ENCODE measurements around the gene ANKFN1.
"Not testable (repeated sequence)": the region's sequence is repeated elsewhere in the genome, so short reads cannot be mapped to it uniquely, and the experiment has no call there.

The ANKFN1 gene

DNA sequence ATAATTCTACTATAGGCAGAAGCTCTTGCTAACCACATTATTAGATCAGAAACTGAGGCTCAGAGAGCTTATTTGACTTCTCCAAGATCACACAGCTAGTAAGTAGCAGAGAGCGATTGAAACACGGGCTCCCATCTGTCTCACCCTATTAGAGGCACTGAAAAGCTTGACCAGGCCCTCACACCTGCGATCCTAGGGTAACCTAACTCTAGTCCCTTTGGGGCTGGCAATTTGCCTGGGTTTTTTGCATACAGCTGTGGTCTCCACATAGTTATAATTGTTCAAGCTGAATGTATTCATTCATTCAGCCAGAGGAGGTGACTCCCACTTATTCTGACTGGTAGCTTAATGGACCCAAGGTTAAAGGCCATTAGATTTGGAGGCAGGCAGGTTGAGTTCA lies 121.2 kb downstream of the ANKFN1 start:
- Histone ChIP-seq H3K4me3 (ENCODE audit: low read depth in 1 of 2, low read length in 2 of 2) (no peak overlapping the region), H3K36me3 (ENCODE audit: control insufficient read depth in 1 of 2, insufficient read depth in 2 of 2, low read length in 2 of 2) (no peaks in the 10 kb centered on the region), H3K9me3 (ENCODE audit: control insufficient read depth in 1 of 2, low read length in 2 of 2) (no peaks in the 10 kb centered on the region), H3K9ac (ENCODE audit: low read depth in 1 of 2, low read length in 2 of 2) (no peak overlapping the region), H3K27ac (ENCODE audit: low read depth, low read length) (no peak overlapping the region), H3K4me1 (ENCODE audit: control insufficient read depth in 1 of 2, insufficient read depth in 2 of 2, low read length in 2 of 2) (no peaks in the 10 kb centered on the region), H3K27me3 (ENCODE audit: control insufficient read depth in 1 of 2, insufficient read depth in 2 of 2, low read length in 2 of 2) (no peaks in the 10 kb centered on the region)

DNA sequence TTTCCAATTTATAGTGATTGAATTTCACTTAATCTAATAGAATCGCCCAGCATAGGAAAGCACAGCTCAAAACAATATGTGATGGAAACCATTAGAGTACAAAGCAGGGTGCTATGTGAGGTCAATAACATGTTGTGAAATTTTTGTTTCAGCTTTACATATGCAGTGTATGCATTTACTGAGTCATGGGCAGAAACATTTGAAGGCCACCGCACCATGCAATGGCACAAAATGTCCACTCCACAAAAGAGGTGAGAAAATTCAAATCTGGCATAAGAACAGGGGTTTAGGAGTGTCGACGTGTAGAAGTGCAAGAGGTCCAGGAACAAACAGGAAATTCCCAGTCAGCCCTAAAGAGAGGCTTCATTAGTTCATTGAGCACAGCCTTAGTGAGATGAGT lies 131.2 kb downstream of the ANKFN1 start:
- no peaks in the 10 kb centered on the region for H3K36me3 ChIP-seq (ENCODE audit: control insufficient read depth in 1 of 2, insufficient read depth in 2 of 2, low read length in 2 of 2)
- no peak overlapping the region for H3K27ac ChIP-seq (ENCODE audit: low read depth, low read length)
- H3K4me3 ChIP-seq (ENCODE audit: low read depth in 1 of 2, low read length in 2 of 2), result no peak overlapping the region
- no peaks in the 10 kb centered on the region for H3K27me3 ChIP-seq (ENCODE audit: control insufficient read depth in 1 of 2, insufficient read depth in 2 of 2, low read length in 2 of 2)
- no peak overlapping the region for H3K9ac ChIP-seq (ENCODE audit: low read depth in 1 of 2, low read length in 2 of 2)
- H3K9me3 ChIP-seq (ENCODE audit: control insufficient read depth in 1 of 2, low read length in 2 of 2), result no peaks in the 10 kb centered on the region
- H3K4me1 ChIP-seq (ENCODE audit: control insufficient read depth in 1 of 2, insufficient read depth in 2 of 2, low read length in 2 of 2), result no peaks in the 10 kb centered on the region

DNA sequence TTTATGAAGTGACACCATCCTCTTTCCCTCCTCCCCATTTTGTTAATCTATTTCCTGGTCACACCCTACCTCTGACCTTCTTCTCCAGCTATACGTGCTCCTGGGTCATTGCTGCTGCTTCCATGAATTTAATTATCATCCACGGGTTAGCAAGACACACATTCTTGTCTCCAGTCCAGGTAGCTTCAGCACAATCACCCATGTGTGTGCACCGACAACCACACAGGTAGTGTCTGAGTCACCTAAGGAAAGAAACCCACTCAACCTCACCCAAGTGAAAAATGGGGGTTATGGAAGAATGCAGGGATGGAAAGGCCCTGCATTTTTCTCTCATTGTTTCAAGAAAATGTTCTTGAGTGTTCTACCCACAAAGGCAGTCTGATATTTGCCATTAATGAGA lies 135.5 kb downstream of the ANKFN1 start:
- H3K27ac ChIP-seq (ENCODE audit: low read depth, low read length); H3K36me3 ChIP-seq (ENCODE audit: control insufficient read depth in 1 of 2, insufficient read depth in 2 of 2, low read length in 2 of 2); H3K9me3 ChIP-seq (ENCODE audit: control insufficient read depth in 1 of 2, low read length in 2 of 2); H3K4me3 ChIP-seq (ENCODE audit: low read depth in 1 of 2, low read length in 2 of 2); H3K9ac ChIP-seq (ENCODE audit: low read depth in 1 of 2, low read length in 2 of 2); H3K4me1 ChIP-seq (ENCODE audit: control insufficient read depth in 1 of 2, insufficient read depth in 2 of 2, low read length in 2 of 2); H3K27me3 ChIP-seq (ENCODE audit: control insufficient read depth in 1 of 2, insufficient read depth in 2 of 2, low read length in 2 of 2): not testable (repeated sequence)

DNA sequence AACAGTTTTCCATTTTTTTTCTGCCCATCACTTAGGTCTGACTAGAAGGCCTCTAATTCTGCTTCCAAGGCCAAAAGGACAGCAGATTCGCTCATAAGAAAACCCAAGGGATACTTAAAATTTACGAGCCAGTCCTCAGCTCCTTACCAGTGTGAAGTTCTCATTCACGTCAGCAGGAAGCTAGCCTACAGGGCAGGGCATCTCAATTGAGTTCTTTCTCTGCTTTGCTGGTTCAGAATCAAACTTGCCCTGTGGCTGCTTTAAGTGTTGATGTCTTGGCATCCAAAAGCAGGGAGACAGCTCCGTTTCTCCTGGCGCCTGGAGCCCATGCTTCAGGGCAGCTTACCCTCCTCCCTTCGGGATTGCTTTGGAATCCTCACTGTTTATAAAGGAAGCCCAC lies 136.0 kb downstream of the ANKFN1 start:
- no peak overlapping the region for H3K9ac ChIP-seq (ENCODE audit: low read depth in 1 of 2, low read length in 2 of 2)
- H3K4me3 ChIP-seq (ENCODE audit: low read depth in 1 of 2, low read length in 2 of 2), result no peak overlapping the region
- no peaks in the 10 kb centered on the region for H3K36me3 ChIP-seq (ENCODE audit: control insufficient read depth in 1 of 2, insufficient read depth in 2 of 2, low read length in 2 of 2)
- H3K27ac ChIP-seq (ENCODE audit: low read depth, low read length), result no peak overlapping the region
- H3K9me3 ChIP-seq (ENCODE audit: control insufficient read depth in 1 of 2, low read length in 2 of 2), result no peaks in the 10 kb centered on the region
- H3K4me1 ChIP-seq (ENCODE audit: control insufficient read depth in 1 of 2, insufficient read depth in 2 of 2, low read length in 2 of 2), result peaks cover 0 to 7% of the 10 kb centered on the region in 2 donors
- H3K27me3 ChIP-seq (ENCODE audit: control insufficient read depth in 1 of 2, insufficient read depth in 2 of 2, low read length in 2 of 2), result no peaks in the 10 kb centered on the region

DNA sequence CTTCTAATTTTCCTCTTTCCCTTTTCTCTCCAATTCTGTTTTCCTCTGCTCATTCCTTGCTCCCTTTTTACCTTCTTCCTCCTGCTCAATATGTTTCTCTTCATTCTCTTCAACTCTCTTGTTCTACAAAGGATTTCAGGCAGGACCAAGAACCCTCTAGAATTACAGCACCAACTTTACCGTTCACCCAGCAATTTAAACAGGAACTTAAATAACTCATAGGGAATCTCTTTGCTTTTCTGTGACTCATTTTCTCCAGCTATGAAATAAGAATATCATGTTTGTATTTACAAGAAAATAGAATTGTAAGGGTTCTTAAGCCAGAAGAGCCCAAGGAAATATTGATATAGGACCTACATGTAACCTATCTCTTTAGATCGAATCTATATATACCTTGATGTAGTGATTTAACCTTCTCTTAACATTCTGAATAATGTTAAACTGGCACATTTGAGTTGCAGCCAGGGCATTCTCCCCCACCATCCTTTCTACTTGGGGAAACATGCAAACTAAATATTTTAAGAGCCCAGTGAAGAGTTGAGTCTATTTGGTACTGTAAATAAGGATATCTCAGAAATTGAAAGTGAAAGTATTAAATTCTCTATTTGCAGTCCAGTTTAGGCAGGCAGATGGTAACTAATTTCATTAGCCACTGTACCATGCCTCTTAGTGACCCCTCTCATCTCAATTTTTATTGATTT lies 137.0 kb downstream of the ANKFN1 start:
- H3K4me3 ChIP-seq (ENCODE audit: low read depth in 1 of 2, low read length in 2 of 2), result peak overlapping the region in 1 of 2 donors; percentile 8

DNA sequence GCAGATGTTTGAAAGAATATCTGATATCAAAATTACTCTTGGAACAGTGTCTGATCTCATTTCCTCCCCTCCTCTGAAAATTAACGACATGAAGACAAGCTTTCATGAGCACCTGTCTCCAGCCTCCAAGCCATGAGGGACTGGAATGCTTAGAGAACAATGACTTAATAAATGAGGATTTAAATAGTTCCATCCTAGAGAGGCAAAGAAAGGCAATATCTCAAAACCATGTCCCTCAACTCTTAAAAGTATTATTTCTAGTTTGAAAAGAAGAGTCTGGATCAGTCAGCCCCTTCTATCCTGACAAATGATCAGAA lies 137.5 kb downstream of the ANKFN1 start:
- H3K36me3 ChIP-seq (ENCODE audit: control insufficient read depth in 1 of 2, insufficient read depth in 2 of 2, low read length in 2 of 2), result no peaks in the 10 kb centered on the region
- H3K27me3 ChIP-seq (ENCODE audit: control insufficient read depth in 1 of 2, insufficient read depth in 2 of 2, low read length in 2 of 2), result no peaks in the 10 kb centered on the region
- H3K9ac ChIP-seq (ENCODE audit: low read depth in 1 of 2, low read length in 2 of 2), result no peak overlapping the region
- no peak overlapping the region for H3K27ac ChIP-seq (ENCODE audit: low read depth, low read length)
- peak overlapping the region in 1 of 2 donors; percentile 8 for H3K4me3 ChIP-seq (ENCODE audit: low read depth in 1 of 2, low read length in 2 of 2)
- no peaks in the 10 kb centered on the region for H3K9me3 ChIP-seq (ENCODE audit: control insufficient read depth in 1 of 2, low read length in 2 of 2)
- H3K4me1 ChIP-seq (ENCODE audit: control insufficient read depth in 1 of 2, insufficient read depth in 2 of 2, low read length in 2 of 2), result peaks cover 0 to 7% of the 10 kb centered on the region in 2 donors

More for the DNA sequence above, 137.0 kb downstream of the ANKFN1 start:
- H3K27ac ChIP-seq (ENCODE audit: low read depth, low read length), result no peak overlapping the region
- H3K9ac ChIP-seq (ENCODE audit: low read depth in 1 of 2, low read length in 2 of 2), result no peak overlapping the region
- H3K36me3 ChIP-seq (ENCODE audit: control insufficient read depth in 1 of 2, insufficient read depth in 2 of 2, low read length in 2 of 2), result no peaks in the 10 kb centered on the region
- no peaks in the 10 kb centered on the region for H3K27me3 ChIP-seq (ENCODE audit: control insufficient read depth in 1 of 2, insufficient read depth in 2 of 2, low read length in 2 of 2)
- peaks cover 0 to 7% of the 10 kb centered on the region in 2 donors for H3K4me1 ChIP-seq (ENCODE audit: control insufficient read depth in 1 of 2, insufficient read depth in 2 of 2, low read length in 2 of 2)
- no peaks in the 10 kb centered on the region for H3K9me3 ChIP-seq (ENCODE audit: control insufficient read depth in 1 of 2, low read length in 2 of 2)

DNA sequence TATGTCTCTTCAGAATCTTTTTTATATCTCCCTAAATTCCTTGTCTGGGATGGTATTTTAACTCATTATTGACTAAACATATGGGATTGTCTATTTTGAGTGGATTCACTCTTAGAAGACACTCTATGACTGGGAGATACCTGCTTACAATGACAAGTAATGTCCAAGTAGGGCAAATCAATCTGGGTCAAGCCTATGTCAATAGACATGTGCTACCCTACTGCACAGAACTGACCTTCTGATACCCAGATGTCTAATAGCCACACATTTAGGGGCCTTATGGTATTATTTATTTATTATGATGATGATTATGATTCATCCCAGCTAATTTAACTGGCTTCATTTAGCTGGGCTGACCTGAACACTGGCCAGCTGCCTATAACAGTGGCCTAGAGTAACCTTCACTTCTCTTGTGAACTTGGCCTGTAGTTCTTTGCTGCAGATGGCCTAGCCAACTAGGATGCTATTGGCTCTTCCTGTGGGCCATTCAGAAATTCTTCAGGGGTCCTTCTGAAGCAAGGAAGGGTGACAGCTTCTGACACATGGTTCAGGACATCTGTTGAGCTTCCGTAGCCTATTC lies 138.0 kb downstream of the ANKFN1 start:
- Histone ChIP-seq H3K36me3 (ENCODE audit: control insufficient read depth in 1 of 2, insufficient read depth in 2 of 2, low read length in 2 of 2) (no peaks in the 10 kb centered on the region), H3K4me1 (ENCODE audit: control insufficient read depth in 1 of 2, insufficient read depth in 2 of 2, low read length in 2 of 2) (peaks cover 0 to 7% of the 10 kb centered on the region in 2 donors), H3K9ac (ENCODE audit: low read depth in 1 of 2, low read length in 2 of 2) (no peak overlapping the region), H3K9me3 (ENCODE audit: control insufficient read depth in 1 of 2, low read length in 2 of 2) (no peaks in the 10 kb centered on the region), H3K27me3 (ENCODE audit: control insufficient read depth in 1 of 2, insufficient read depth in 2 of 2, low read length in 2 of 2) (no peaks in the 10 kb centered on the region), H3K27ac (ENCODE audit: low read depth, low read length) (no peak overlapping the region), H3K4me3 (ENCODE audit: low read depth in 1 of 2, low read length in 2 of 2) (no peak overlapping the region)

DNA sequence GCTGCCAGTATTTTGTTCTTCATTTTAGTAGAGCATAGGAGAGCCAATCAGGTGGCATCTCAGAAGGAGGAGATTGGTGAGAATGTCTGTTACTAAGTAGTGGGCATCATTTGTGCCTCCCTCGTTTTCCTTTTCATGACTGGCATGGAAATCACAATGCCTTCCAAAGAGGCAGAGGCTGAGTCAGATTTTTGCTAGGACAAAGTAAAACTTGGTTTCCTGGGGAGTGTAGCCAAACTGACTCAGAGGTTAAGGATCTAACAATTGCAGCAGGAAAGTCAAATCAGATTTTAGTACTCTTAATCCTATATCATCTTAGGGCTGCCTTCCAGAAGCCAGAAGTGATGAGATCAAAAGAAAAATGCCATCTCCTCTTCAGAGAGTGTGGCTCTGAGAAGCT lies 138.7 kb downstream of the ANKFN1 start:
- no peak overlapping the region for H3K27ac ChIP-seq (ENCODE audit: low read depth, low read length)
- no peak overlapping the region for H3K4me3 ChIP-seq (ENCODE audit: low read depth in 1 of 2, low read length in 2 of 2)
- no peaks in the 10 kb centered on the region for H3K9me3 ChIP-seq (ENCODE audit: control insufficient read depth in 1 of 2, low read length in 2 of 2)
- H3K36me3 ChIP-seq (ENCODE audit: control insufficient read depth in 1 of 2, insufficient read depth in 2 of 2, low read length in 2 of 2), result no peaks in the 10 kb centered on the region
- no peak overlapping the region for H3K9ac ChIP-seq (ENCODE audit: low read depth in 1 of 2, low read length in 2 of 2)
- no peaks in the 10 kb centered on the region for H3K27me3 ChIP-seq (ENCODE audit: control insufficient read depth in 1 of 2, insufficient read depth in 2 of 2, low read length in 2 of 2)
- H3K4me1 ChIP-seq (ENCODE audit: control insufficient read depth in 1 of 2, insufficient read depth in 2 of 2, low read length in 2 of 2), result peaks cover 0 to 7% of the 10 kb centered on the region in 2 donors

DNA sequence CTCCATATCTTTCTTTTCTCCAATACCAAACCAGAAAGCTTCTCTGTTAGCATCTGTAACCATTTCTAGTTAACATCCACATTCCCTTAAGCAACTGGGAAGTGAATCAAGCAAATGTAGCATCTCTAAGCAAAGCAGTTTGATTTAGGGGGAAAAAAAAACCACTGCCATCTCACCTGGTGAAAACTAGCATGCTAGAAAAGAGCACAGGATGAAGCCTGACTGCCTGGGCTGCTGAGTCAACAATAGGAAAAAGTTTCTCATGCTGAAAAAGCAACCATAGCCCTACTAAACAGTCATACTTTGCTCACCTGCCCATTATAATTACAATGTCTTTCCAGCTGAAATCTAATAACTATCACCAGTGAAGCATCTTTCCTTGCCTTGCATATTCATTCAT lies 139.3 kb downstream of the ANKFN1 start:
- no peaks in the 10 kb centered on the region for H3K27me3 ChIP-seq (ENCODE audit: control insufficient read depth in 1 of 2, insufficient read depth in 2 of 2, low read length in 2 of 2)
- no peaks in the 10 kb centered on the region for H3K36me3 ChIP-seq (ENCODE audit: control insufficient read depth in 1 of 2, insufficient read depth in 2 of 2, low read length in 2 of 2)
- H3K9me3 ChIP-seq (ENCODE audit: control insufficient read depth in 1 of 2, low read length in 2 of 2), result no peaks in the 10 kb centered on the region
- H3K4me1 ChIP-seq (ENCODE audit: control insufficient read depth in 1 of 2, insufficient read depth in 2 of 2, low read length in 2 of 2), result peaks cover 0 to 7% of the 10 kb centered on the region in 2 donors
- no peak overlapping the region for H3K27ac ChIP-seq (ENCODE audit: low read depth, low read length)
- H3K9ac ChIP-seq (ENCODE audit: low read depth in 1 of 2, low read length in 2 of 2), result no peak overlapping the region
- H3K4me3 ChIP-seq (ENCODE audit: low read depth in 1 of 2, low read length in 2 of 2), result no peak overlapping the region

DNA sequence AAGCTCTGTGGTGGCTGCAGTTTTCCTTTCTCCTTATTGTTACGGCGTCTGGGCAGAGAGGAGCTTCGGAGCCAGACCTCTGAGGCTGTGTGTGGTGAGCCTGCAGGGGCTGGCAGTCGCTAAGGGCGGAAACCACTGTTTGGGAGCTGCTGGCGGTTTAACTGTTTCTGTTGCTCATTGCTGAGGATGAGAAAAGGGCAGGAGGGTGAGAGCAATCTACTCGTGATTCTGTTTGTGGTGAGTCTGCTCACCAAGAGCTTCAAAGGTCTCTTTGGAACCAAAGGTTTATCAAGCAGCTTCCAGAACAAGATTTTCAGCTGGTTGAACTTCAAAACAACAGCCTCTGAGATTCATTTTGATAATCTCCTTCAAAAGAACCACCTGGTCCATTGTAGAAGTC lies 143.9 kb downstream of the ANKFN1 start:
- no peaks in the 10 kb centered on the region for H3K9me3 ChIP-seq (ENCODE audit: control insufficient read depth in 1 of 2, low read length in 2 of 2)
- H3K36me3 ChIP-seq (ENCODE audit: control insufficient read depth in 1 of 2, insufficient read depth in 2 of 2, low read length in 2 of 2), result no peaks in the 10 kb centered on the region
- H3K27me3 ChIP-seq (ENCODE audit: control insufficient read depth in 1 of 2, insufficient read depth in 2 of 2, low read length in 2 of 2), result no peaks in the 10 kb centered on the region
- H3K9ac ChIP-seq (ENCODE audit: low read depth in 1 of 2, low read length in 2 of 2), result no peak overlapping the region
- H3K27ac ChIP-seq (ENCODE audit: low read depth, low read length), result no peak overlapping the region
- peak overlapping the region in 1 of 2 donors; percentile 4 for H3K4me3 ChIP-seq (ENCODE audit: low read depth in 1 of 2, low read length in 2 of 2)
- H3K4me1 ChIP-seq (ENCODE audit: control insufficient read depth in 1 of 2, insufficient read depth in 2 of 2, low read length in 2 of 2), result no peaks in the 10 kb centered on the region

Measured in duodenal mucosa (tissue), 2 donors.